Measurements from ENCODE around the gene NUAK1.

GRCh38 chr12:106082216-106083175, 56.3 kb downstream of the NUAK1 start:
- TF ChIP-seq CTCF (conservative IDR thresholded peaks at IDR 0.05; ENCODE audit: low read length): no peak
- no peak for TF ChIP-seq EZH2phosphoT487 (IDR thresholded peaks at IDR 0.05; ENCODE audit: borderline replicate concordance, low read depth, low read length)
